Gastrocnemius medialis (tissue), 4 donors: ENCODE results near the gene SHISA3. TPM values are rescaled to one million over a fixed set of nuclear protein-coding genes. Genes with fewer than 3 reads are reported as not detected.

Source experiments
- ATAC-seq, 2 donors: fragments of 150-250 bp; one replicate each; pipeline ENCODE4 v1.9.1; 2016
- DNase-seq, 2 donors: peaks; one replicate each; pipeline ENCODE4 v3.0.0-alpha.2; 2019
- H3K27ac ChIP-seq, 4 donors: fragments of 200-600 bp; sonication (generic); 1 replicate in 1 of 4; 2 replicates in 3 of 4; pipeline ENCODE4 v1.5.1; 2016 to 2018; ENCODE audit warnings: mild to moderate bottlenecking in 2 of 4, moderate library complexity in 1 of 4
- H3K27me3 ChIP-seq, 3 donors: fragments of 200-600 bp; sonication (generic) in 2 of 3; 1 replicate in 1 of 3; 2 replicates in 2 of 3; pipeline versions ENCODE4 v1.5.1 to v1.6.0; 2016 to 2019; ENCODE audit warnings: mild to moderate bottlenecking in 1 of 3, moderate library complexity in 1 of 3
- H3K36me3 ChIP-seq, 2 donors: fragments of 200-600 bp; sonication (generic) in 1 of 2; one replicate each; pipeline ENCODE4 v1.5.1; 2017 to 2018
- H3K4me1 ChIP-seq, 2 donors: fragments of 200-600 bp; sonication (generic) in 1 of 2; one replicate each; pipeline ENCODE4 v1.5.1; 2016 to 2017; ENCODE audit warnings: mild to moderate bottlenecking in 2 of 2
- H3K4me3 ChIP-seq, 4 donors: fragments of 200-600 bp; sonication (generic) in 3 of 4; 1 replicate in 1 of 4; 2 replicates in 3 of 4; pipeline ENCODE4 v1.5.1; 2016 to 2019; ENCODE audit warnings: mild to moderate bottlenecking in 2 of 4
- H3K9me3 ChIP-seq, 3 donors: fragments of 200-600 bp; sonication (generic) in 2 of 3; 1 replicate in 1 of 3; 2 replicates in 2 of 3; pipeline ENCODE4 v1.5.1; 2016 to 2019
- CTCF ChIP-seq, 5 experiments: fragments of 450-650 bp in 3 of 5; fragments of 200-600 bp in 2 of 5; sonication (generic) in 2 of 5; IDR thresholded peaks in 4 of 5; conservative IDR thresholded peaks in 1 of 5; 1 replicate in 4 of 5; 2 replicates in 1 of 5; pipeline ENCODE4 v1.5.1; 2016 to 2019; ENCODE audit warnings: antibody characterized with exemption in 5 of 5, mild to moderate bottlenecking in 3 of 5, moderate library complexity in 3 of 5
- POLR2A ChIP-seq, 2 donors: fragments of 450-650 bp; IDR thresholded peaks; one replicate each; pipeline ENCODE4 v1.6.1; 2017; ENCODE audit warnings: antibody characterized with exemption in 2 of 2, mild to moderate bottlenecking in 2 of 2, moderate library complexity in 2 of 2
- in situ Hi-C, 4 donors: fragments of 200-750 bp; cut with MboI; loops; one replicate each; pipeline versions ENCODE4 v1.15.0 to v1.8.0; 2017; ENCODE audit warnings: low sequenced_read_pairs in 4 of 4
- intact Hi-C: fragments of 100-400 bp; cut with DNase I; formaldehyde crosslinking; loops from one replicate; pipeline ENCODE4 v1.15.1; 2023; ENCODE audit warnings: low total_unique reads
- total RNA-seq, 4 donors: library from RNA; depleted of rRNA; stranded (reverse); fragments of >200 nt; gene quantifications; one replicate each; pipeline versions ENCODE4 v1.1.0 to v1.2.3, GENCODE V29; 2016

SHISA3 gene
- total RNA-seq, 4 donors from 2014 or later: 0.31 to 2.1 (median 1.2) TPM

GRCh38 chr4:42362591-42362990, 34.7 kb upstream of the SHISA3 start:
- in situ Hi-C loops: no loop called here
- ATAC-seq (no peak), DNase-seq (no peak)
- TF ChIP-seq POLR2A (IDR thresholded peaks at IDR 0.05) (no peak), CTCF (IDR thresholded peaks at IDR 0.05 in 4 of 5, conservative IDR thresholded peaks at IDR 0.05 in 1 of 5) (no peak)
- no peak overlapping the region for H3K27ac ChIP-seq
- no peaks in the 10 kb centered on the region for H3K9me3 ChIP-seq
- no peaks in the 10 kb centered on the region for H3K36me3 ChIP-seq
- H3K4me3 ChIP-seq: no peak overlapping the region
- H3K27me3 ChIP-seq: no peaks in the 10 kb centered on the region
- intact Hi-C loops: no loop called here
- H3K4me1 ChIP-seq: no peaks in the 10 kb centered on the region

- intact Hi-C loops (no loop called here), in situ Hi-C loops (no loop called here)
- Histone ChIP-seq H3K4me3 (no peak overlapping the region), H3K27me3 (no peaks in the 10 kb centered on the region), H3K9me3 (no peaks in the 10 kb centered on the region), H3K36me3 (no peaks in the 10 kb centered on the region), H3K4me1 (no peaks in the 10 kb centered on the region), H3K27ac (no peak overlapping the region)
- ATAC-seq (no peak), DNase-seq (no peak)
- TF ChIP-seq POLR2A (IDR thresholded peaks at IDR 0.05): no peak
- no peak for TF ChIP-seq CTCF (IDR thresholded peaks at IDR 0.05 in 4 of 5, conservative IDR thresholded peaks at IDR 0.05 in 1 of 5)
Observed at GRCh38 chr4:42363614-42364013, 33.7 kb upstream of the SHISA3 start.

- intact Hi-C loops: no loop called here
- no peaks in the 10 kb centered on the region for H3K27me3 ChIP-seq
- H3K27ac ChIP-seq: no peak overlapping the region
- no peaks in the 10 kb centered on the region for H3K36me3 ChIP-seq
- no peaks in the 10 kb centered on the region for H3K9me3 ChIP-seq
- TF ChIP-seq CTCF (IDR thresholded peaks at IDR 0.05 in 4 of 5, conservative IDR thresholded peaks at IDR 0.05 in 1 of 5) (no peak), POLR2A (IDR thresholded peaks at IDR 0.05) (no peak)
- DNase-seq (no peak), ATAC-seq (no peak)
- in situ Hi-C loops: no loop called here
- no peaks in the 10 kb centered on the region for H3K4me1 ChIP-seq
- H3K4me3 ChIP-seq: no peak overlapping the region
Observed at GRCh38 chr4:42364266-42365053, 32.8 kb upstream of the SHISA3 start.

GRCh38 chr4:42366959-42367358, 30.3 kb upstream of the SHISA3 start:
- Histone ChIP-seq H3K27ac (no peak overlapping the region), H3K9me3 (no peaks in the 10 kb centered on the region), H3K4me1 (no peaks in the 10 kb centered on the region), H3K36me3 (no peaks in the 10 kb centered on the region), H3K4me3 (no peak overlapping the region), H3K27me3 (no peaks in the 10 kb centered on the region)
- no peak for DNase-seq
- TF ChIP-seq POLR2A (IDR thresholded peaks at IDR 0.05) (no peak), CTCF (IDR thresholded peaks at IDR 0.05 in 4 of 5, conservative IDR thresholded peaks at IDR 0.05 in 1 of 5) (no peak)
- intact Hi-C loops: no loop called here
- no peak for ATAC-seq
- in situ Hi-C loops: no loop called here

- no peaks in the 10 kb centered on the region for H3K36me3 ChIP-seq
- H3K9me3 ChIP-seq: no peaks in the 10 kb centered on the region
- no peak for ATAC-seq
- in situ Hi-C loops: no loop called here
- H3K4me3 ChIP-seq: no peak overlapping the region
- DNase-seq: no peak
- no peak overlapping the region for H3K27ac ChIP-seq
- TF ChIP-seq CTCF (IDR thresholded peaks at IDR 0.05 in 4 of 5, conservative IDR thresholded peaks at IDR 0.05 in 1 of 5) (no peak), POLR2A (IDR thresholded peaks at IDR 0.05) (no peak)
- no peaks in the 10 kb centered on the region for H3K27me3 ChIP-seq
- intact Hi-C loops: no loop called here
- no peaks in the 10 kb centered on the region for H3K4me1 ChIP-seq
Observed at GRCh38 chr4:42369489-42369888, 27.8 kb upstream of the SHISA3 start.
